K562 (cell line): ENCODE results near the gene WDR31. TPM values are rescaled to one million over a fixed set of nuclear protein-coding genes. Genes with fewer than 3 reads are reported as not detected.

ENCODE experiments used
- ATAC-seq: fragments of 200-7000 bp; cut with Tn5 transposase; 3 replicates; pipeline ENCODE4 v1.9.1; 2020; ENCODE audit warnings: moderate library complexity
- BruUV-seq: library from RNA; stranded (reverse); fragments of 400-500 nt; replicated peaks from 2 replicates; lab custom pipeline; 2021; lab: Mats Ljungman, UMichigan
- CTCF ChIA-PET: fragments of 300-600 bp; formaldehyde crosslinking; extraction: SDS; loops from one replicate; lab custom pipeline; 2021; ENCODE audit warnings: low intra/inter-chr PET ratio; lab: Yijun Ruan, JAX
- POLR2A ChIA-PET: fragments of 300-600, 350-650 bp; sonication (Branson Sonifier 250); formaldehyde crosslinking; extraction: SDS; loops from one replicate; lab custom pipeline; 2021; ENCODE audit warnings: antibody characterized with exemption, inconsistent platforms; lab: Yijun Ruan, JAX
- DNase-seq, 4 experiments: peaks; one replicate each; pipeline versions ENCODE4 v3.0.0 to v3.0.0-alpha.2; 2011 to 2018; ENCODE audit warnings: low spot score in 3 of 4, mixed read lengths in 3 of 4; ENCODE audit errors: extremely low read depth in 1 of 4
- FAIRE-seq: peaks from 2 replicates; lab custom pipeline; 2011; peaks lifted over from hg19 to GRCh38; lab: Jason Lieb, UNC
- H2AFZ ChIP-seq: 2 replicates; pipeline ENCODE4 v1.6.0; 2011; ENCODE audit warnings: low read depth, low read length, control low read depth, inconsistent platforms
- H3K27ac ChIP-seq: fragments of 200-600 bp; 3 replicates; pipeline ENCODE4 v1.8.0; 2011; ENCODE audit warnings: low read depth, mild to moderate bottlenecking, control low read depth, inconsistent platforms, low read length, moderate library complexity, mixed read lengths; ENCODE audit errors: extremely low read depth
- H3K27me3 ChIP-seq, 2 experiments: fragments of 300-600 bp in 1 of 2; 2 replicates in 1 of 2; 3 replicates in 1 of 2; pipeline versions ENCODE4 v1.6.0 to v1.8.0; 2011; ENCODE audit warnings: inconsistent platforms in 2 of 2, low read length in 2 of 2, mild to moderate bottlenecking in 1 of 2, mixed read lengths in 1 of 2, moderate library complexity in 1 of 2; ENCODE audit not compliant: control insufficient read depth in 2 of 2, insufficient read depth in 2 of 2
- H3K36me3 ChIP-seq: fragments of 300-600 bp; 3 replicates; pipeline ENCODE4 v1.8.0; 2011; ENCODE audit warnings: mild to moderate bottlenecking, low read length, inconsistent platforms; ENCODE audit not compliant: control insufficient read depth, insufficient read depth
- H3K4me1 ChIP-seq, 2 experiments: fragments of 200-600 bp in 1 of 2; replicated peaks in 1 of 2; 2 replicates in 1 of 2; 3 replicates in 1 of 2; pipeline versions ENCODE4 v1.5.1 to v1.8.0; 2011; ENCODE audit warnings: inconsistent platforms in 2 of 2, low read length in 2 of 2, mild to moderate bottlenecking in 1 of 2, mixed read lengths in 1 of 2, moderate library complexity in 1 of 2; ENCODE audit not compliant: control insufficient read depth in 2 of 2, insufficient read depth in 2 of 2
- H3K4me2 ChIP-seq: 2 replicates; pipeline ENCODE4 v1.6.1; 2011; ENCODE audit warnings: low read length, control low read depth, inconsistent platforms, mixed read lengths; ENCODE audit not compliant: insufficient read depth
- H3K4me3 ChIP-seq: fragments of 200-600 bp; sonication (generic), shearing (Covaris generic); 2 replicates; pipeline ENCODE4 v1.5.1; 2016; ENCODE audit warnings: control low read depth, inconsistent platforms
- H3K79me2 ChIP-seq: fragments of 200-600 bp; 3 replicates; pipeline ENCODE4 v1.8.0; 2011; ENCODE audit warnings: low read length, inconsistent platforms; ENCODE audit not compliant: control insufficient read depth, insufficient read depth
- H3K9ac ChIP-seq, 2 experiments: 2 replicates each; pipeline versions ENCODE4 v1.6.0 to v1.6.1; 2011; ENCODE audit warnings: low read depth in 2 of 2, low read length in 2 of 2, control low read depth in 1 of 2, inconsistent platforms in 1 of 2, mild to moderate bottlenecking in 1 of 2, mixed read lengths in 1 of 2; ENCODE audit not compliant: insufficient read depth in 1 of 2
- H3K9me1 ChIP-seq: one replicate; pipeline ENCODE4 v1.6.0; 2011; ENCODE audit warnings: inconsistent platforms, mild to moderate bottlenecking, low read length, moderate library complexity; ENCODE audit not compliant: control insufficient read depth, insufficient read depth
- H3K9me3 ChIP-seq: replicated peaks from 2 replicates; pipeline ENCODE4 v1.5.1; 2011; ENCODE audit warnings: low read depth, low read length, inconsistent platforms; ENCODE audit not compliant: control insufficient read depth, insufficient read depth
- H4K20me1 ChIP-seq: replicated peaks from 2 replicates; pipeline ENCODE4 v1.6.1; 2011; ENCODE audit warnings: low read length, inconsistent platforms, mixed read lengths; ENCODE audit not compliant: control insufficient read depth, insufficient read depth
- BCLAF1 ChIP-seq, 2 experiments: fragments of 450-650 bp in 1 of 2; IDR thresholded peaks; 2 replicates each; pipeline ENCODE4 v1.6.1; 2011 to 2017; ENCODE audit warnings: low read depth in 2 of 2, antibody characterized with exemption in 1 of 2, borderline replicate concordance in 1 of 2, low read length in 1 of 2, mild to moderate bottlenecking in 1 of 2, mixed read lengths in 1 of 2; ENCODE audit not compliant: control insufficient read depth in 1 of 2
- EHMT2 ChIP-seq: fragments of 450-650 bp; IDR thresholded peaks from 2 replicates; pipeline ENCODE4 v1.6.1; 2018; ENCODE audit warnings: antibody characterized with exemption
- HLTF ChIP-seq: fragments of 450-650 bp; IDR thresholded peaks from 2 replicates; pipeline ENCODE4 v1.6.1; 2016
- HOXB6 ChIP-seq: fragments of 250-450 bp; sonication (Bioruptor Pico); IDR thresholded peaks from 2 replicates; pipeline ENCODE4 v1.5.1; 2022; ENCODE audit warnings: mild to moderate bottlenecking, borderline replicate concordance
- KAT2B ChIP-seq: IDR thresholded peaks from one replicate; pipeline ENCODE4 v1.6.1; 2012; ENCODE audit warnings: low read depth, mild to moderate bottlenecking, control low read depth, inconsistent platforms, low read length, moderate library complexity
- KLF10 ChIP-seq: fragments of 250-450 bp; sonication (Bioruptor Pico); IDR thresholded peaks from 2 replicates; pipeline ENCODE4 v1.6.1; 2021; ENCODE audit warnings: matching md5 sums
- THRA ChIP-seq: fragments of 450-650 bp; IDR thresholded peaks from 2 replicates; pipeline ENCODE4 v1.6.1; 2017; ENCODE audit warnings: mild to moderate bottlenecking, moderate library complexity
- ZNF23 ChIP-seq: fragments of 250-450 bp; sonication (Bioruptor Pico); IDR thresholded peaks from 2 replicates; pipeline ENCODE4 v1.4.0; 2020; ENCODE audit warnings: mild to moderate bottlenecking
- WGBS: fragments of 100-300 bp; shearing (Covaris generic); methylation state at CpG from one replicate; pipeline ENCODE4 v1.1.6; 2016; ENCODE audit warnings: low coverage, mixed read lengths; ENCODE audit not compliant: insufficient coverage; ENCODE audit errors: missing lambda C conversion rate; 5-methylcytosine and 5-hydroxymethylcytosine counted together
- in situ Hi-C: fragments of 300-500 bp; cut with MboI; formaldehyde crosslinking; loops from 4 replicates; pipeline ENCODE4 v1.15.0; 2018; ENCODE audit warnings: inconsistent platforms, mixed read lengths
- intact Hi-C: fragments of 100-400 bp; cut with micrococcal nuclease; formaldehyde crosslinking; loops from 2 replicates; pipeline ENCODE4 v1.14.2; 2022
- polyA plus RNA-seq, 8 experiments: library from polyadenylated mRNA; depleted of rRNA in 4 of 8; stranded (reverse) in 5 of 8; unstranded in 3 of 8; fragments of >200 nt; fragmentation: Nextera tagmentation in 2 of 8; fragmentation: Illumina TruSeq in 1 of 8; extraction: Ambion mirVana in 2 of 8; extraction: Trizol in 1 of 8; gene quantifications; 2 replicates each; pipeline versions ENCODE4 v1.2.1 to v1.2.3, GENCODE V29; 2011 to 2014; ENCODE audit warnings: inconsistent platforms in 1 of 8, missing spikeins in 1 of 8
- total RNA-seq, 7 experiments: library from RNA; depleted of rRNA in 6 of 7; stranded (reverse); fragments of >200 nt in 6 of 7; fragmentation: Illumina TruSeq in 2 of 7; extraction: Trizol in 2 of 7; gene quantifications; 2 replicates each; pipeline versions ENCODE4 v1.2.1 to v1.2.3, GENCODE V29; 2011 to 2021; ENCODE audit warnings: low replicate concordance in 1 of 7
- TF ChIP-seq, protein P1 (sequence below): sonication (generic); formaldehyde crosslinking; IDR thresholded peaks from 2 replicates; pipeline ENCODE4 v1.4.0; 2020; ENCODE audit warnings: mild to moderate bottlenecking, missing genetic modification reagents
- TF ChIP-seq, protein P2 (sequence below): IDR thresholded peaks from 2 replicates; pipeline ENCODE4 v1.6.1; 2011; ENCODE audit not compliant: insufficient read length; ENCODE audit errors: extremely low read depth

Gene WDR31
- total and polyA plus RNA-seq, 9 of the 15 experiments (the other 6 are each of a cell fraction or from before 2014, with no cell fraction given), result 0.35 to 1.8 (median 0.95) TPM

- in situ Hi-C loops, result no loop called here
- no peaks in the 10 kb centered on the region for H3K9me3 ChIP-seq
- peaks cover 13 to 29% of the 10 kb centered on the region in 2 experiments for H3K27me3 ChIP-seq
- H3K36me3 ChIP-seq, result peaks cover 4% of the 10 kb centered on the region; the same call in 1 of the 3 replicates
- no peak overlapping the region for H2AFZ ChIP-seq
- no peak overlapping the region for H3K4me2 ChIP-seq
- H3K9ac ChIP-seq, result no peak overlapping the region
- no TSS peak for BruUV-seq
- peaks cover 18 to 19% of the 10 kb centered on the region in 2 experiments; a peak in 4 of 5 replicates for H3K4me1 ChIP-seq
- H4K20me1 ChIP-seq, result 0 out of 2 replicates have a peak, but pooled peaks cover 3% of the 10 kb centered on the region
- no peaks in the 10 kb centered on the region for H3K79me2 ChIP-seq
- ATAC-seq (no peak), DNase-seq (no peak), FAIRE-seq (no peak)
- H3K9me1 ChIP-seq, result no peaks in the 10 kb centered on the region
- intact Hi-C loops, result no loop called here
- CTCF ChIA-PET, result no interaction called here
- no peak overlapping the region for H3K27ac ChIP-seq
- POLR2A ChIA-PET, result interaction anchor here (0.5 to 1.5 kb wide), 3 partner anchors 76 to 355 kb away, joined by 3 to 5 read pairs (median 3); partner anchors contain the start of genes C9orf43 and POLE3
- TF ChIP-seq, protein P1, sequence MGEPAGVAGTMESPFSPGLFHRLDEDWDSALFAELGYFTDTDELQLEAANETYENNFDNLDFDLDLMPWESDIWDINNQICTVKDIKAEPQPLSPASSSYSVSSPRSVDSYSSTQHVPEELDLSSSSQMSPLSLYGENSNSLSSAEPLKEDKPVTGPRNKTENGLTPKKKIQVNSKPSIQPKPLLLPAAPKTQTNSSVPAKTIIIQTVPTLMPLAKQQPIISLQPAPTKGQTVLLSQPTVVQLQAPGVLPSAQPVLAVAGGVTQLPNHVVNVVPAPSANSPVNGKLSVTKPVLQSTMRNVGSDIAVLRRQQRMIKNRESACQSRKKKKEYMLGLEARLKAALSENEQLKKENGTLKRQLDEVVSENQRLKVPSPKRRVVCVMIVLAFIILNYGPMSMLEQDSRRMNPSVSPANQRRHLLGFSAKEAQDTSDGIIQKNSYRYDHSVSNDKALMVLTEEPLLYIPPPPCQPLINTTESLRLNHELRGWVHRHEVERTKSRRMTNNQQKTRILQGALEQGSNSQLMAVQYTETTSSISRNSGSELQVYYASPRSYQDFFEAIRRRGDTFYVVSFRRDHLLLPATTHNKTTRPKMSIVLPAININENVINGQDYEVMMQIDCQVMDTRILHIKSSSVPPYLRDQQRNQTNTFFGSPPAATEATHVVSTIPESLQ (CRISPR knock-in tag), result no peak
- TF ChIP-seq BCLAF1 (IDR thresholded peaks at IDR 0.05; ENCODE audit: borderline replicate concordance in 1 of 2, control insufficient read depth in 1 of 2, low read depth in 2 of 2, low read length in 1 of 2) (no peak), HOXB6 (CRISPR knock-in tag) (no peak), HLTF (no peak), KLF10 (CRISPR knock-in tag) (no peak), EHMT2 (no peak), KAT2B (no peak), THRA (no peak), ZNF23 (CRISPR knock-in tag) (no peak)
- TF ChIP-seq, protein P2, sequence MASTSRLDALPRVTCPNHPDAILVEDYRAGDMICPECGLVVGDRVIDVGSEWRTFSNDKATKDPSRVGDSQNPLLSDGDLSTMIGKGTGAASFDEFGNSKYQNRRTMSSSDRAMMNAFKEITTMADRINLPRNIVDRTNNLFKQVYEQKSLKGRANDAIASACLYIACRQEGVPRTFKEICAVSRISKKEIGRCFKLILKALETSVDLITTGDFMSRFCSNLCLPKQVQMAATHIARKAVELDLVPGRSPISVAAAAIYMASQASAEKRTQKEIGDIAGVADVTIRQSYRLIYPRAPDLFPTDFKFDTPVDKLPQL, result no peak
- WGBS, result 23% methylated on average over 8 of the region's 8 CpGs
- no peak overlapping the region for H3K4me3 ChIP-seq
Measured at GRCh38 chr9:113298311-113298710, 41.8 kb downstream of the WDR31 start.
